Thoracic aorta endothelial cell (primary cell): ENCODE results near the gene ARL2. TPM values are rescaled to one million over a fixed set of nuclear protein-coding genes. Genes with fewer than 3 reads are reported as not detected.

Source experiments
- small RNA-seq: library from RNA; depleted of rRNA; stranded (forward); fragments of <200 nt; gene quantifications from one replicate; pipeline ENCODE3, GENCODE V24; 2012
- total RNA-seq: library from RNA; depleted of rRNA; stranded (reverse); fragments of >200 nt; gene quantifications from 2 replicates; pipeline ENCODE4 v1.2.3, GENCODE V29; 2012

Gene ARL2
- total RNA-seq: 58.4 and 65.9 TPM in 2 replicates

DNA sequence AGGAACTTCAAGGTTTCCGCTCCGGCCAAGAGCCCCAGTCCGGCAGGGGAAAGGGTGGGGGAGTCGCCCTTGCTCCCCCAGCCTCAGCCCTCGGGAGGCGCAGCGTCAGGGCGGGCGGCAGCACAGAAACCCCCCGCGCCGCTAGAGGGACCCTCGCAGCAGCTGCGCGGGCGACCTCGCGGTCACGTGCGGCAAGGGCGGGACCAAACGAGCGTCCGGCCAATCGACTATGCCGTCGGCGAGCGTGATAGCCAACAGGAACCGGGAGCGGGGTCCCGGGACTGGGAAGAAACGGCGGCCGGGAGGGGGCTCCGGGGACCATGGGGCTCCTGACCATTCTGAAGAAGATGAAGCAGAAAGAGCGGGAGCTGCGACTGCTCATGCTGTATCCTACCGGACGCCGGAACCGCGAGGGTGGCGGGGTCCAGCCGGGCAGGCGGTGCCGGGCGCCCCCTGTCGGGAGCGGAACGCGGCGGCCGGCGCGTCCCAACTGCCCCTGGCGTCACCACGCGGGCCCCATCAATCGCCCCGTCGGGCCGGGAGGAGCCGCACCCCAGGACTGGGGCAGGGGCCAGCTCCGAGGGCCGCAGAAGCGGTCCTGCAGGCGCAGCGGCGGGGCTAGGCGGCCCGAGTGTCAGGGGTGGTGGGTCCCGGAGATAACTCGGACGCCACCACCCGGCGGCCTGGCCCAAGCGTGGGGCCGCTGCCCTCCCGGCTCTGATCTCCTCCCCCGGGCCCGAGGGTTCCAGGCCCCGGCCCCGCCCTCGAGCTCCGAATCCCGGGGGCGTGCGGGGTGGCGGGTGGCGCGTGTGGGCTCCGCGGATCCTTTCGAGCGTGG is at the start of gene ARL2:
Gene ARL2, plus strand, starts transcription at position 273 of the 838 bp plus-strand sequence. Its CDS starts 48 bp downstream, at position 321.

DNA sequence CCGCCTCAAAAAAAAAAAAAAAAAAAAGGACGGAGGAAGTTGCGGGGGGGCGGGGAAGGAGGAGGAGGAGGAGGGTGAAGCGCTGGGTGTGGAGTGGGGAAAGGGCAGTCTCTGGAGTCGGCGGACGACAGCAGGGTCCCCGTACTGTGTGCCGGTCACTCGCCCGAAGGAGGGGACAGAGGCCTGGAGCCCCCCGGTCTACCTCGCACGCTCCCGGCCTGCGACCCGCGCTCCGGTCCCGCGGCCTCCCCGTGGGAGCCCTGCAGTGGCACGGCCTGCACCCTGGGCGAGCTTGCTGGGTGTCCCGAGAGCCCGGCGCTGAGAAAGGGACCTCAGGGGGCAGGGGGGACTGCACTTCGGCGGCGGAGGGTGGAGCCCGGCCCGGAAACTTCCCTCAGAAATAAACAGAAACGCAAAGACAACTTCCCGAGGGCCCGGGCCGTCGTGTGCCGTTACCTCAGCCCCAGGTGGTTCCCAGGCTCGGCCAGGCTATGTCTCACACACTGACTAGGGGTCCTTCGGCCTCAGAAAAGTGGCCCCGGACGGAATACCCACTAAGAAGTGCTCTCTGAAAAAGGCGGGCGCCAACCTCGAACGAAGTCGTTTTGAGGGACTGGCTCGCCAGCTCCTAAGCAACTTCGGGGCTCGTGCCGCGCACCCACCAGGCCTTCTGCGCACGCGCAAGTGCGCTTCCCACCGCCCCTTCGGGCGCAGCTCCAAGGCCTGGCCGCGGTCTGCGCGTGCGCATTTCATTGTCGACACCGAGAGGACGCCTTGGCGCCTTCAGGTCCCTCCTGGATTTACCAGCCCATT is 42.3 kb upstream of the ARL2 start, which contains the start of gene MAJIN:
Gene MAJIN, minus strand, starts transcription at position 688 of the 813 bp plus-strand sequence. CDS start 12,703 bp downstream, outside the sequence.

DNA sequence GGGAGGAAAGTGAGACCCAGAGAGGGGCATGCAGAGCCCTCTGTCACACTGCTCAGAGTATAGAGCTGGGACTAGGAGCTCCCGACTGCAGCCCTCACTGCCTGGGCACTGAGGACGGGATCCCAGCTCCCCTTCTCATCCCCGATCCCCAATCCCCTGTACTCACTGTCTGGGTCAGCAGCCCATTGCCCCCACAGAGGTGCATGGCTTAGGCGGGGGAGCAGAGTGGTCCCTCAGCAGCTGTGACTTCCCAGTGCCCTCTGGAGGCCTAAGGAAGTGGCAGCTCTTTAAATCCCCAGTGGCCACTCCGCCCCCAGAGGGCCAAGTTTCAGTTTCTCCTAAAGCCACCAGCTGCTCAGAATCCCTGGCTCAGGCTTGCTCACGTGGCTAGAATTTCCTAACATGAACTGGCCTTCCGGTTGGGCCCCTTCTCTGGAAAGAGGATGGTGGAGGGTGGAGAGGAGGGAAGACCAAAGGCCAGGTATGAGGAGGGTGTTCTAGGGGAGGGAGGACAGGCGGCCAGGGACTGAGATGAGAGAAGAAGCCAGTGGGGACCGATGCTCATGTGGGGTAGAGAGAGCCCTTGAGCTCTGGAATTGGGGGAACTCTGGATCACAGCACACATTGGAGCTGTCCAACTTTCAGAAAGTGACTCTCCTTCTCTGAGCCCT is 17.1 kb upstream of the ARL2 start, which contains the start of gene BATF2:
Gene BATF2, minus strand, starts transcription at position 262 of the 671 bp plus-strand sequence. Its CDS starts 57 bp downstream, at position 205.

DNA sequence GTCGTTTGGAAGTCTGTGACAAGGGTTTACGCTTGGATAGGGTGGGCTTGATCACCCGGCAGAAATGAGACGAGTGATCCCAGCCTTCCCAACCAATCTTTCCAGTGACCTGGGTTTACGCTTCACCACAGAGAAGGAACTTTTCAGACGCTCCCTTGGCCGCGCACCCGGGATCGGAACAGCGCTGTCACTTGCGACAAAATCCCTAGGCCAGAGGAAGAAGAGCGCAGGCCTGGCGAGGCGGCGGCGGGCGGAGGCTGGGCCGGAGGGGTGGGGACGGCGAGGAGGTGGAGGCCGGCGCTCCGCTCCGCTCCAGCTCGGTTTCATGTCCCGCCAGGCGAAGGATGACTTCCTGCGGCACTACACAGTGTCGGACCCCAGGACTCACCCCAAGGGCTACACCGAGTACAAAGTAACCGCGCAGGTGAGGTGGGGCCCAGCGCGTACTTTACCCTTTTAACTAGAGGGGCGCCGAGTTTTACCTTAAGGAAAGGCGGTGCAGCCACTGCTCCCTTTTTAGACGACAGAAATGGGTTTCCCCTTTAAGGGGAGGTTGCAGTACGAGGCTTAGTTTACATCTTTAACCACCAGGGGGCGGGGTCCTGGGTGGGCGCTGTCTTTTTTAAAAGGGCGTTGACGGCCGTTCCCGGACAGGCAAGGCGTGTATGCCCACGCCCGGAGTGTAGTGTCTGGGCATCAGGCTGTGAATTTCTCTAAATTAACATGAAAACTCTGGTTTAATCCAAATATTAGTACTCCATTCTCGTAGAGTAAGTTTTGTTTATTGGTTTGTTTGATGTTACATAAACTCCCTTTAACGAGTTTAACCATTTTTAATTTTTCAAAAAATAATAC is 13.5 kb downstream of the ARL2 start, which contains the start of gene SNX15:
Gene SNX15, plus strand, starts transcription at position 227 of the 855 bp plus-strand sequence. Its CDS starts 99 bp downstream, at position 326.

DNA sequence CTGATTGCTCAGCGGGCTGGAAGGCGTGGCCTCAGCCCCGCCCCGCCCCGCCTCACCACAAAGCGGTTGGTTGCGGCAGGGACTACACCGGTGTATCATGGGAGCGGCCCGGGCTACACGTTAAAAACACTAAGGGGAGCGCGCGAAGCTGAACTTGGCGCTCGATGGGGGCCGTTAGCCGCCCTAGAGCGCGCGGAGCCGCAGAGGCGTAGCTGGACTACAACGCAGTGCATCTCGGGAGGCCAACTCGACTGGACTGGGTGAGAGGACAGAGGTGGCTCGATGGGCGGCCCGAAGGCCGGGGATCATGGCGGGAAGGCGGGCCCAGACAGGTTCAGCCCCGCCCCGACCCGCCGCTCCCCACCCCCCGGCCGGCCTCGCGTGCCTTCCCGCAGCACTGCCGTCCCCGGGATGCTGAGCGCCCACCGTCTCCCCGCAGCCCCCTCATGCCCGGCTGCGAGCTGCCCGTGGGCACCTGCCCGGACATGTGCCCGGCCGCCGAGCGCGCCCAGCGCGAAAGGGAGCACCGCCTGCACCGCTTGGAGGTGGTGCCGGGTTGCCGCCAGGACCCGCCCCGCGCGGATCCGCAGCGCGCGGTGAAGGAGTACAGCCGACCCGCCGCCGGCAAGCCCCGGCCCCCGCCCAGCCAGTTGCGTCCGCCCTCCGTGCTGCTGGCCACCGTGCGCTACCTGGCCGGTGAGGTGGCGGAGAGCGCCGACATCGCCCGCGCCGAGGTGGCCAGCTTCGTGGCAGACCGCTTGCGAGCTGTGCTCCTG is 27.1 kb downstream of the ARL2 start, which contains the start of gene SAC3D1:
Gene SAC3D1, plus strand, starts transcription at position 364 of the 776 bp plus-strand sequence. Its CDS starts 83 bp downstream, at position 447.

DNA sequence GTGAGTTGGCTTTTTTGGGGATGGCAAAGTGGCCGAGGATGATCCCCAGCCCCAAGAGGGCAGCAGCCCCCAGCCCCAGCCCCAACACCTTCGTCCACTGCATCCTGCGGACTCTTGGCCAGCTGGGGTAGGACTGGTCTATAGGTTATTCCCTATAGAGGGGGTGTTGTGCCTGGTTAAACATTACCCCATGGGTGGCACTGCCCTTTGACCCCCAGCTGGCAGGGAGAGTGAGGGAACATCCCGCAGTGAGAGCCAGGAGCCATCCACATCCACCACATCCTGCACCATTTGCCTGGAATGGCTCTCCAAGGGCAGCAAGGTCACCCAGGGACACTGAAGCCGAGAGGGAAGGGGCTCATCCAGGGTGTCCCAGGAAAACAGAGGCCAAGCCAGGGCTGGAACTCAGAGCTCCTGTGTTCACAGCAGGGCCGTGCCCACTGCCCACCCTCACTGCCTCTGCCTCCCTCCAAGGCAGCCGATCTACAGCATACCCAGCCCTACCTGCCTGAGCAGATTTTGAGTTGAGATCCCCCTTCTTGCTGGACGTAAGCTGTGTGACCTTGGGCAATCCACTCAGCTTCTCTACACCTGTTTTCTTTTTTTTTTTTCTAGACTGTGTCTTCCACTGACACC is 44.6 kb downstream of the ARL2 start, which contains the start of gene NAALADL1:
Gene NAALADL1, minus strand, starts transcription at position 135 of the 636 bp plus-strand sequence. Its CDS starts 32 bp downstream, at position 103.

Small RNA genes within 50 kb of the gene (small RNA-seq; reads per million reads assigned to genes)
- gene MIR6879 (not detected), gene SNX15 (not detected)

Other genes starting within 250 kb of the ARL2 start
- 192 and 220 TPM in 2 replicates for gene SF1, start 235.6 kb upstream of the ARL2 start, total RNA-seq
- 42.2 and 66.5 TPM in 2 replicates for gene MAP4K2, start 210.9 kb upstream of the ARL2 start, total RNA-seq
- gene MEN1, start 203.6 kb upstream of the ARL2 start, total RNA-seq: 20.7 and 31.1 TPM in 2 replicates
- 0.13 and 0.22 TPM in 2 replicates for gene CDC42BPG, start 169.5 kb upstream of the ARL2 start, total RNA-seq
- 91.8 and 98.6 TPM in 2 replicates for gene EHD1, start 135.5 kb upstream of the ARL2 start, total RNA-seq
- 13.0 and 19.8 TPM in 2 replicates for gene ATG2A, start 97.0 kb upstream of the ARL2 start, total RNA-seq
- gene PPP2R5B, start 89.5 kb upstream of the ARL2 start, total RNA-seq: 10.0 and 10.1 TPM in 2 replicates
- gene GPHA2, start 78.3 kb upstream of the ARL2 start, total RNA-seq: not detected in 2 replicates
- not detected in 2 replicates for gene MAJIN, start 42.1 kb upstream of the ARL2 start, total RNA-seq
- 0.53 and 2.0 TPM in 2 replicates for gene BATF2, start 17.2 kb upstream of the ARL2 start, total RNA-seq
- 7.6 and 11.6 TPM in 2 replicates for gene SNX15, start 13.3 kb downstream of the ARL2 start, total RNA-seq
- gene SAC3D1, start 27.1 kb downstream of the ARL2 start, total RNA-seq: 12.1 and 14.5 TPM in 2 replicates
- 4.4 and 5.2 TPM in 2 replicates for gene NAALADL1, start 44.4 kb downstream of the ARL2 start, total RNA-seq
- 18.0 and 28.6 TPM in 2 replicates for gene CDCA5, start 69.9 kb downstream of the ARL2 start, total RNA-seq
- gene ZFPL1, start 70.1 kb downstream of the ARL2 start, total RNA-seq: 27.4 and 28.2 TPM in 2 replicates
- 127 and 225 TPM in 2 replicates for gene VPS51, start 82.1 kb downstream of the ARL2 start, total RNA-seq
- 15.0 and 20.9 TPM in 2 replicates for gene TM7SF2, start 97.7 kb downstream of the ARL2 start, total RNA-seq
- 10.3 and 10.5 TPM in 2 replicates for gene ZNHIT2, start 103.5 kb downstream of the ARL2 start, total RNA-seq
- gene FAU, start 108.0 kb downstream of the ARL2 start, total RNA-seq: 269 and 352 TPM in 2 replicates
- gene MRPL49, start 108.2 kb downstream of the ARL2 start, total RNA-seq: 43.0 and 63.3 TPM in 2 replicates
- gene SYVN1, start 120.4 kb downstream of the ARL2 start, total RNA-seq: 7.4 and 12.1 TPM in 2 replicates
- gene SPDYC, start 156.1 kb downstream of the ARL2 start, total RNA-seq: not detected in 2 replicates
- gene CAPN1, start 167.8 kb downstream of the ARL2 start, total RNA-seq: 155 and 234 TPM in 2 replicates
- 15.3 and 23.9 TPM in 2 replicates for gene POLA2, start 247.8 kb downstream of the ARL2 start, total RNA-seq